Measurements from ENCODE around the gene CCDC93. TPM values are rescaled to one million over a fixed set of nuclear protein-coding genes. Genes with fewer than 3 reads are reported as not detected.

Gene CCDC93
- total RNA-seq, 1 donor: 30.5 TPM

GRCh38 chr2:118000041-118000440 is 13.8 kb downstream of the CCDC93 start:
- no peak overlapping the region for H3K4me3 ChIP-seq (ENCODE audit: low read depth, low read length)
- no peak for TF ChIP-seq CTCF (IDR thresholded peaks at IDR 0.05; ENCODE audit: insufficient read depth, low read length)
- no peak for DNase-seq (ENCODE audit: low read depth)

GRCh38 chr2:117997872-117998454 is 15.9 kb downstream of the CCDC93 start:
- no peak for TF ChIP-seq CTCF (IDR thresholded peaks at IDR 0.05; ENCODE audit: insufficient read depth, low read length)
- no peak for DNase-seq (ENCODE audit: low read depth)
- H3K4me3 ChIP-seq (ENCODE audit: low read depth, low read length): no peak overlapping the region

- DNase-seq (ENCODE audit: low read depth): no peak
- TF ChIP-seq CTCF (IDR thresholded peaks at IDR 0.05; ENCODE audit: insufficient read depth, low read length): no peak
- no peak overlapping the region for H3K4me3 ChIP-seq (ENCODE audit: low read depth, low read length)
Measured at GRCh38 chr2:117996525-117996924, 17.3 kb downstream of the CCDC93 start.

GRCh38 chr2:117994729-117995128 is 19.1 kb downstream of the CCDC93 start:
- DNase-seq (ENCODE audit: low read depth): no peak
- no peak for TF ChIP-seq CTCF (IDR thresholded peaks at IDR 0.05; ENCODE audit: insufficient read depth, low read length)
- no peak overlapping the region for H3K4me3 ChIP-seq (ENCODE audit: low read depth, low read length)

GRCh38 chr2:117989854-117990438 is 23.9 kb downstream of the CCDC93 start:
- no peak overlapping the region for H3K4me3 ChIP-seq (ENCODE audit: low read depth, low read length)
- DNase-seq (ENCODE audit: low read depth): no peak
- no peak for TF ChIP-seq CTCF (IDR thresholded peaks at IDR 0.05; ENCODE audit: insufficient read depth, low read length)

- H3K4me3 ChIP-seq (ENCODE audit: low read depth, low read length): no peak overlapping the region
- no peak for TF ChIP-seq CTCF (IDR thresholded peaks at IDR 0.05; ENCODE audit: insufficient read depth, low read length)
- no peak for DNase-seq (ENCODE audit: low read depth)
Measured at GRCh38 chr2:117987121-117987520, 26.7 kb downstream of the CCDC93 start.

GRCh38 chr2:117985092-117985491 is 28.8 kb downstream of the CCDC93 start:
- DNase-seq (ENCODE audit: low read depth): no peak
- H3K4me3 ChIP-seq (ENCODE audit: low read depth, low read length): no peak overlapping the region
- no peak for TF ChIP-seq CTCF (IDR thresholded peaks at IDR 0.05; ENCODE audit: insufficient read depth, low read length)

Data from fibroblast of the aortic adventitia (primary cell).